B cell (primary cell): ENCODE data around the gene PLEKHO2. TPM values are rescaled to one million over a fixed set of nuclear protein-coding genes. Genes with fewer than 3 reads are reported as not detected.

ENCODE experiments used
- ATAC-seq: fragments of 200-7000 bp; cut with Tn5 transposase; one replicate; pipeline ENCODE4 v1.10.0; 2021; ENCODE audit warnings: low read depth, mild to moderate bottlenecking, moderate number of reproducible peaks, moderate library complexity
- CTCF ChIA-PET: fragments of 350-600 bp; sonication (Branson Sonifier 250); formaldehyde crosslinking; loops from one replicate; lab custom pipeline; 2021; ENCODE audit warnings: antibody characterized with exemption, inconsistent platforms; lab: Charles Lee
- POLR2A ChIA-PET: fragments of 350-600 bp; sonication (Branson Sonifier 250); formaldehyde crosslinking; loops from one replicate; lab custom pipeline; 2021; ENCODE audit warnings: antibody characterized with exemption; lab: Charles Lee
- DNase-seq: peaks from one replicate; pipeline ENCODE4 v3.0.0; 2013
- H2AFZ ChIP-seq: 2 replicates; pipeline ENCODE4 v1.6.1; 2012; ENCODE audit warnings: mild to moderate bottlenecking, low read depth, low read length; ENCODE audit not compliant: insufficient read depth, poor library complexity, severe bottlenecking
- H3K27ac ChIP-seq, 2 donors: 1 replicate in 1 of 2; 2 replicates in 1 of 2; pipeline ENCODE4 v1.5.1; 2012 to 2013; ENCODE audit warnings: low read length in 2 of 2, mild to moderate bottlenecking in 2 of 2, moderate library complexity in 1 of 2
- H3K27me3 ChIP-seq, 4 experiments: fragments of 200-600 bp in 1 of 4; sonication (generic) in 1 of 4; replicated peaks in 1 of 4; 1 replicate in 2 of 4; 2 replicates in 2 of 4; pipeline versions ENCODE4 v1.6.1 to v1.7.0; 2013 to 2016; ENCODE audit warnings: low read length in 3 of 4, mild to moderate bottlenecking in 2 of 4, mixed read lengths in 1 of 4, moderate library complexity in 1 of 4; ENCODE audit not compliant: insufficient read depth in 4 of 4, control insufficient read depth in 3 of 4; ENCODE audit errors: control extremely low read depth in 1 of 4
- H3K36me3 ChIP-seq, 2 experiments: replicated peaks in 1 of 2; 1 replicate in 1 of 2; 2 replicates in 1 of 2; pipeline versions ENCODE4 v1.6.1 to v1.7.1; 2013; ENCODE audit warnings: low read length in 1 of 2; ENCODE audit not compliant: insufficient read depth in 2 of 2, control insufficient read depth in 1 of 2; ENCODE audit errors: control extremely low read depth in 1 of 2, extremely low read depth in 1 of 2
- H3K4me1 ChIP-seq, 2 donors: fragments of 200-600 bp in 1 of 2; sonication (generic) in 1 of 2; 1 replicate in 1 of 2; 2 replicates in 1 of 2; pipeline versions ENCODE4 v1.5.1 to v1.6.1; 2013 to 2017; ENCODE audit warnings: low read length in 2 of 2; ENCODE audit not compliant: control insufficient read depth in 2 of 2, insufficient read depth in 2 of 2
- H3K4me2 ChIP-seq: replicated peaks from 2 replicates; pipeline ENCODE3; 2012; ENCODE audit warnings: mild to moderate bottlenecking, low read depth, low read length; ENCODE audit not compliant: poor library complexity, severe bottlenecking
- H3K4me3 ChIP-seq, 5 experiments: fragments of 200-600 bp in 1 of 5; sonication (generic) in 1 of 5; 1 replicate in 3 of 5; 2 replicates in 2 of 5; pipeline versions ENCODE4 v1.5.1 to v1.7.0; 2011 to 2016; ENCODE audit warnings: low read length in 4 of 5, mild to moderate bottlenecking in 4 of 5, low read depth in 2 of 5, control low read depth in 1 of 5, moderate library complexity in 1 of 5; ENCODE audit not compliant: insufficient read depth in 1 of 5; ENCODE audit errors: control extremely low read depth in 1 of 5, extremely low read depth in 1 of 5
- H3K79me2 ChIP-seq: fragments of 200-600 bp; sonication (generic); one replicate; pipeline ENCODE4 v1.6.0; 2016; ENCODE audit warnings: low read length; ENCODE audit not compliant: control insufficient read depth, insufficient read depth
- H3K9ac ChIP-seq: fragments of 200-600 bp; sonication (generic); 2 replicates; pipeline ENCODE4 v1.6.1; 2017; ENCODE audit warnings: mild to moderate bottlenecking, low read length, moderate library complexity
- H3K9me3 ChIP-seq, 3 donors: one replicate each; pipeline versions ENCODE4 v1.6.1 to v1.7.1; 2013; ENCODE audit warnings: low read length in 2 of 3; ENCODE audit not compliant: control insufficient read depth in 2 of 3, insufficient read depth in 1 of 3; ENCODE audit errors: control extremely low read depth in 1 of 3
- H4K20me1 ChIP-seq: 2 replicates; pipeline ENCODE4 v1.6.0; 2012; ENCODE audit warnings: mild to moderate bottlenecking, low read length; ENCODE audit not compliant: insufficient read depth, control insufficient read depth, poor library complexity, severe bottlenecking
- H3K27ac Mint-ChIP-seq: one replicate; pipeline ENCODE4 v1.8.0; 2021; ENCODE audit warnings: mixed read lengths
- H3K27me3 Mint-ChIP-seq: one replicate; pipeline ENCODE4 v1.8.0; 2021; ENCODE audit warnings: mixed read lengths
- H3K4me1 Mint-ChIP-seq: one replicate; pipeline ENCODE4 v1.8.0; 2021; ENCODE audit warnings: mixed read lengths
- H3K4me3 Mint-ChIP-seq: one replicate; pipeline ENCODE4 v1.8.0; 2021; ENCODE audit warnings: mixed read lengths
- H3K9me3 Mint-ChIP-seq: one replicate; pipeline ENCODE4 v1.8.0; 2022; ENCODE audit warnings: mixed read lengths; ENCODE audit not compliant: insufficient read depth
- CTCF ChIP-seq: fragments of 200-600 bp; IDR thresholded peaks from one replicate; pipeline ENCODE4 v1.8.0; 2022; ENCODE audit warnings: antibody characterized with exemption, mild to moderate bottlenecking
- EZH2 ChIP-seq: IDR thresholded peaks from 2 replicates; pipeline ENCODE4 v1.6.1; 2012; ENCODE audit warnings: borderline replicate concordance, low read depth, mild to moderate bottlenecking, moderate library complexity, low read length; ENCODE audit not compliant: insufficient read depth, poor library complexity, severe bottlenecking
- WGBS: methylation state at CpG from one replicate; pipeline ENCODE4 v1.1.5; 2013; ENCODE audit warnings: missing lambda C conversion rate; ENCODE audit not compliant: insufficient coverage; 5-methylcytosine and 5-hydroxymethylcytosine counted together
- intact Hi-C: fragments of 100-400 bp; cut with micrococcal nuclease; formaldehyde crosslinking; loops from one replicate; pipeline ENCODE4 v1.10.0; 2022
- polyA plus RNA-seq: library from polyadenylated mRNA; depleted of rRNA; stranded (reverse); fragments of >200 nt; gene quantifications from 2 replicates; pipeline ENCODE4 v1.2.3, GENCODE V29; 2012
- total RNA-seq, 2 donors: library from RNA; stranded (reverse); fragments of 120-200 nt in 1 of 2; gene quantifications; 1 replicate in 1 of 2; 2 replicates in 1 of 2; pipeline versions ENCODE4 v1.2.3 to v1.2.4, GENCODE V29; 2013 to 2022

PLEKHO2 gene
- total and polyA plus RNA-seq, 2 donors (not counting 1 experiment from before 2014, with no cell fraction given), result 13.7 to 23.1 TPM

GRCh38 chr15:64842096-64842939 is 603 bp downstream of the PLEKHO2 start:
- peak overlapping the region; percentile 93 for H3K9ac ChIP-seq
- H3K27ac ChIP-seq, result peak overlapping the region; percentile 65 to 85
- 3% methylated on average over 19 of the region's 26 CpGs for WGBS
- ChIA-PET CTCF (interaction anchor here (0.8 to 4.0 kb wide), 3 partner anchors 31 to 61 kb away, joined by 3 to 34 read pairs (median 5); no protein-coding TSS in a partner anchor), POLR2A (interaction anchor here (0.6 to 2.8 kb wide), 2 partner anchors 10 to 52 kb away, joined by 3 to 23 read pairs; no protein-coding TSS in a partner anchor)
- no peak for TF ChIP-seq EZH2
- no peak for TF ChIP-seq CTCF
- no peaks in the 10 kb centered on the region for H3K9me3 ChIP-seq
- peak overlapping the region; percentile 71 for H2AFZ ChIP-seq
- H3K4me1 ChIP-seq, result peaks cover 54 to 61% of the 10 kb centered on the region in 2 donors
- intact Hi-C loops, result loop anchor here (5.0 kb wide), 1 partner anchor 150 kb away; no protein-coding TSS in a partner anchor
- peak; percentile 52 for DNase-seq
- peaks cover 0 to 6% of the 10 kb centered on the region in 2 experiments for H3K36me3 ChIP-seq
- Mint-ChIP-seq H3K4me1 (peaks cover 64% of the 10 kb centered on the region), H3K9me3 (no peaks in the 10 kb centered on the region), H3K27me3 (no peaks in the 10 kb centered on the region), H3K27ac (peak overlapping the region; percentile 84), H3K4me3 (peak overlapping the region; percentile 91)
- ATAC-seq, result no peak
- H4K20me1 ChIP-seq, result peaks cover 39% of the 10 kb centered on the region
- H3K79me2 ChIP-seq, result peaks cover 56% of the 10 kb centered on the region
- peak overlapping the region; percentile 67 to 88 (median 72) for H3K4me3 ChIP-seq
- H3K27me3 ChIP-seq, result no peaks in the 10 kb centered on the region
- H3K4me2 ChIP-seq, result peak overlapping the region; percentile 96
